ENCODE data around the gene PDILT.

The PDILT gene

GRCh38 chr16:20387978-20388377, 16.6 kb downstream of the PDILT start:
- H3K27me3 ChIP-seq (ENCODE audit: control insufficient read depth in 1 of 2, insufficient read depth in 2 of 2, low read length in 2 of 2): peaks cover 0 to 8% of the 10 kb centered on the region in 2 donors
- peaks cover 3% of the 10 kb centered on the region for H3K4me1 ChIP-seq (ENCODE audit: control insufficient read depth, insufficient read depth, low read length)
- H3K9me3 ChIP-seq (ENCODE audit: control insufficient read depth in 2 of 2, low read length in 2 of 2): no peaks in the 10 kb centered on the region
- no peaks in the 10 kb centered on the region for H3K36me3 ChIP-seq (ENCODE audit: control insufficient read depth in 2 of 2, insufficient read depth in 2 of 2, low read length in 2 of 2)
- H3K4me3 ChIP-seq (ENCODE audit: low read length in 2 of 2): no peak overlapping the region
- H3K27ac ChIP-seq (ENCODE audit: low read length): no peak overlapping the region
- no peak overlapping the region for H3K9ac ChIP-seq (ENCODE audit: low read length in 2 of 2)

- H3K36me3 ChIP-seq (ENCODE audit: control insufficient read depth in 2 of 2, insufficient read depth in 2 of 2, low read length in 2 of 2): no peaks in the 10 kb centered on the region
- H3K27ac ChIP-seq (ENCODE audit: low read length): no peak overlapping the region
- no peak overlapping the region for H3K9ac ChIP-seq (ENCODE audit: low read length in 2 of 2)
- H3K4me1 ChIP-seq (ENCODE audit: control insufficient read depth, insufficient read depth, low read length): peaks cover 3% of the 10 kb centered on the region
- H3K27me3 ChIP-seq (ENCODE audit: control insufficient read depth in 1 of 2, insufficient read depth in 2 of 2, low read length in 2 of 2): peaks cover 0 to 8% of the 10 kb centered on the region in 2 donors
- no peaks in the 10 kb centered on the region for H3K9me3 ChIP-seq (ENCODE audit: control insufficient read depth in 2 of 2, low read length in 2 of 2)
- H3K4me3 ChIP-seq (ENCODE audit: low read length in 2 of 2): peak overlapping the region in 1 of 2 donors; percentile 44
These were observed 18.4 kb downstream of the PDILT start for GRCh38 chr16:20385844-20386832.

GRCh38 chr16:20383106-20384029, 21.2 kb downstream of the PDILT start:
- Histone ChIP-seq H3K27me3 (ENCODE audit: control insufficient read depth in 1 of 2, insufficient read depth in 2 of 2, low read length in 2 of 2) (peaks cover 0 to 10% of the 10 kb centered on the region in 2 donors), H3K4me3 (ENCODE audit: low read length in 2 of 2) (no peak overlapping the region), H3K36me3 (ENCODE audit: control insufficient read depth in 2 of 2, insufficient read depth in 2 of 2, low read length in 2 of 2) (no peaks in the 10 kb centered on the region), H3K9ac (ENCODE audit: low read length in 2 of 2) (no peak overlapping the region), H3K4me1 (ENCODE audit: control insufficient read depth, insufficient read depth, low read length) (peaks cover 3% of the 10 kb centered on the region), H3K9me3 (ENCODE audit: control insufficient read depth in 2 of 2, low read length in 2 of 2) (no peaks in the 10 kb centered on the region), H3K27ac (ENCODE audit: low read length) (no peak overlapping the region)

GRCh38 chr16:20382202-20382948, 22.2 kb downstream of the PDILT start:
- Histone ChIP-seq H3K4me1 (ENCODE audit: control insufficient read depth, insufficient read depth, low read length) (peaks cover 3% of the 10 kb centered on the region), H3K27ac (ENCODE audit: low read length) (no peak overlapping the region), H3K4me3 (ENCODE audit: low read length in 2 of 2) (no peak overlapping the region)

GRCh38 chr16:20380782-20381181, 23.8 kb downstream of the PDILT start:
- peaks cover 0 to 4% of the 10 kb centered on the region in 2 donors for H3K27me3 ChIP-seq (ENCODE audit: control insufficient read depth in 1 of 2, insufficient read depth in 2 of 2, low read length in 2 of 2)
- H3K4me1 ChIP-seq (ENCODE audit: control insufficient read depth, insufficient read depth, low read length): no peaks in the 10 kb centered on the region
- no peak overlapping the region for H3K27ac ChIP-seq (ENCODE audit: low read length)
- no peak overlapping the region for H3K4me3 ChIP-seq (ENCODE audit: low read length in 2 of 2)
- H3K9me3 ChIP-seq (ENCODE audit: control insufficient read depth in 2 of 2, low read length in 2 of 2): no peaks in the 10 kb centered on the region
- H3K9ac ChIP-seq (ENCODE audit: low read length in 2 of 2): no peak overlapping the region
- no peaks in the 10 kb centered on the region for H3K36me3 ChIP-seq (ENCODE audit: control insufficient read depth in 2 of 2, insufficient read depth in 2 of 2, low read length in 2 of 2)

More at GRCh38 chr16:20382202-20382948, 22.2 kb downstream of the PDILT start:
- peaks cover 0 to 10% of the 10 kb centered on the region in 2 donors for H3K27me3 ChIP-seq (ENCODE audit: control insufficient read depth in 1 of 2, insufficient read depth in 2 of 2, low read length in 2 of 2)
- H3K9ac ChIP-seq (ENCODE audit: low read length in 2 of 2): no peak overlapping the region
- H3K36me3 ChIP-seq (ENCODE audit: control insufficient read depth in 2 of 2, insufficient read depth in 2 of 2, low read length in 2 of 2): no peaks in the 10 kb centered on the region
- H3K9me3 ChIP-seq (ENCODE audit: control insufficient read depth in 2 of 2, low read length in 2 of 2): no peaks in the 10 kb centered on the region

GRCh38 chr16:20377181-20377580, 27.4 kb downstream of the PDILT start:
- Histone ChIP-seq H3K27me3 (ENCODE audit: control insufficient read depth in 1 of 2, insufficient read depth in 2 of 2, low read length in 2 of 2) (peaks cover 0 to 2% of the 10 kb centered on the region in 2 donors), H3K4me3 (ENCODE audit: low read length in 2 of 2) (no peak overlapping the region), H3K9me3 (ENCODE audit: control insufficient read depth in 2 of 2, low read length in 2 of 2) (no peaks in the 10 kb centered on the region), H3K27ac (ENCODE audit: low read length) (no peak overlapping the region), H3K4me1 (ENCODE audit: control insufficient read depth, insufficient read depth, low read length) (no peaks in the 10 kb centered on the region), H3K36me3 (ENCODE audit: control insufficient read depth in 2 of 2, insufficient read depth in 2 of 2, low read length in 2 of 2) (no peaks in the 10 kb centered on the region), H3K9ac (ENCODE audit: low read length in 2 of 2) (no peak overlapping the region)

GRCh38 chr16:20372701-20373100, 31.8 kb downstream of the PDILT start:
- Histone ChIP-seq H3K9me3 (ENCODE audit: control insufficient read depth in 2 of 2, low read length in 2 of 2) (no peaks in the 10 kb centered on the region), H3K27ac (ENCODE audit: low read length) (no peak overlapping the region), H3K27me3 (ENCODE audit: control insufficient read depth in 1 of 2, insufficient read depth in 2 of 2, low read length in 2 of 2) (peaks cover 0 to 3% of the 10 kb centered on the region in 2 donors), H3K36me3 (ENCODE audit: control insufficient read depth in 2 of 2, insufficient read depth in 2 of 2, low read length in 2 of 2) (no peaks in the 10 kb centered on the region), H3K4me1 (ENCODE audit: control insufficient read depth, insufficient read depth, low read length) (no peaks in the 10 kb centered on the region), H3K4me3 (ENCODE audit: low read length in 2 of 2) (no peak overlapping the region), H3K9ac (ENCODE audit: low read length in 2 of 2) (no peak overlapping the region)

GRCh38 chr16:20369452-20370054, 35.0 kb downstream of the PDILT start:
- H3K27ac ChIP-seq (ENCODE audit: low read length): no peak overlapping the region
- peaks cover 0 to 3% of the 10 kb centered on the region in 2 donors for H3K27me3 ChIP-seq (ENCODE audit: control insufficient read depth in 1 of 2, insufficient read depth in 2 of 2, low read length in 2 of 2)
- H3K9me3 ChIP-seq (ENCODE audit: control insufficient read depth in 2 of 2, low read length in 2 of 2): no peaks in the 10 kb centered on the region
- H3K36me3 ChIP-seq (ENCODE audit: control insufficient read depth in 2 of 2, insufficient read depth in 2 of 2, low read length in 2 of 2): no peaks in the 10 kb centered on the region
- H3K4me1 ChIP-seq (ENCODE audit: control insufficient read depth, insufficient read depth, low read length): no peaks in the 10 kb centered on the region
- H3K9ac ChIP-seq (ENCODE audit: low read length in 2 of 2): no peak overlapping the region
- no peak overlapping the region for H3K4me3 ChIP-seq (ENCODE audit: low read length in 2 of 2)

GRCh38 chr16:20364051-20364450, 40.5 kb downstream of the PDILT start:
- no peak overlapping the region for H3K4me3 ChIP-seq (ENCODE audit: low read length in 2 of 2)
- H3K9ac ChIP-seq (ENCODE audit: low read length in 2 of 2): no peak overlapping the region
- H3K9me3 ChIP-seq (ENCODE audit: control insufficient read depth in 2 of 2, low read length in 2 of 2): no peaks in the 10 kb centered on the region
- peaks cover 0 to 3% of the 10 kb centered on the region in 2 donors for H3K27me3 ChIP-seq (ENCODE audit: control insufficient read depth in 1 of 2, insufficient read depth in 2 of 2, low read length in 2 of 2)
- no peak overlapping the region for H3K27ac ChIP-seq (ENCODE audit: low read length)
- no peaks in the 10 kb centered on the region for H3K36me3 ChIP-seq (ENCODE audit: control insufficient read depth in 2 of 2, insufficient read depth in 2 of 2, low read length in 2 of 2)
- H3K4me1 ChIP-seq (ENCODE audit: control insufficient read depth, insufficient read depth, low read length): no peaks in the 10 kb centered on the region

- Histone ChIP-seq H3K9ac (ENCODE audit: low read length in 2 of 2) (no peak overlapping the region), H3K36me3 (ENCODE audit: control insufficient read depth in 2 of 2, insufficient read depth in 2 of 2, low read length in 2 of 2) (no peaks in the 10 kb centered on the region), H3K4me1 (ENCODE audit: control insufficient read depth, insufficient read depth, low read length) (no peaks in the 10 kb centered on the region), H3K27ac (ENCODE audit: low read length) (no peak overlapping the region), H3K9me3 (ENCODE audit: control insufficient read depth in 2 of 2, low read length in 2 of 2) (no peaks in the 10 kb centered on the region), H3K27me3 (ENCODE audit: control insufficient read depth in 1 of 2, insufficient read depth in 2 of 2, low read length in 2 of 2) (peaks cover 0 to 3% of the 10 kb centered on the region in 2 donors), H3K4me3 (ENCODE audit: low read length in 2 of 2) (no peak overlapping the region)
These were observed 41.3 kb downstream of the PDILT start for GRCh38 chr16:20363191-20363590.

All from stomach smooth muscle (tissue), 2 donors.